Spleen (tissue), 11 donors: Measurements from ENCODE around the gene KLF3. TPM values are rescaled to one million over a fixed set of nuclear protein-coding genes. Genes with fewer than 3 reads are reported as not detected.

ENCODE experiments used
- DNase-seq: peaks from one replicate; pipeline ENCODE4 v3.0.0-alpha.2; 2020
- H3K27ac ChIP-seq, 8 donors: fragments of 200-600 bp; sonication (generic) in 7 of 8; 1 replicate in 4 of 8; 2 replicates in 4 of 8; pipeline versions ENCODE4 v1.5.0 to v1.8.0; 2016 to 2021; ENCODE audit warnings: inconsistent platforms in 4 of 8, mild to moderate bottlenecking in 4 of 8, moderate library complexity in 1 of 8
- H3K27me3 ChIP-seq, 7 donors: fragments of 200-600 bp; sonication (generic) in 6 of 7; replicated peaks in 1 of 7; 1 replicate in 4 of 7; 2 replicates in 3 of 7; pipeline versions ENCODE4 v1.5.0 to v1.8.0; 2016 to 2021; ENCODE audit warnings: inconsistent platforms in 3 of 7, mild to moderate bottlenecking in 1 of 7
- H3K36me3 ChIP-seq, 6 donors: fragments of 200-600 bp; sonication (generic) in 5 of 6; 1 replicate in 4 of 6; 2 replicates in 2 of 6; pipeline versions ENCODE4 v1.5.0 to v1.8.0; 2016 to 2021; ENCODE audit warnings: inconsistent platforms in 2 of 6
- H3K4me1 ChIP-seq, 6 donors: fragments of 200-600 bp; sonication (generic) in 5 of 6; 1 replicate in 3 of 6; 2 replicates in 3 of 6; pipeline versions ENCODE4 v1.5.0 to v1.8.0; 2016 to 2021; ENCODE audit warnings: inconsistent platforms in 3 of 6
- H3K4me3 ChIP-seq, 8 donors: fragments of 200-600 bp; sonication (generic) in 7 of 8; 1 replicate in 4 of 8; 2 replicates in 4 of 8; pipeline versions ENCODE4 v1.5.0 to v1.8.0; 2016 to 2021; ENCODE audit warnings: inconsistent platforms in 4 of 8, mild to moderate bottlenecking in 4 of 8, moderate library complexity in 2 of 8
- H3K9me3 ChIP-seq, 8 donors: fragments of 200-600 bp; sonication (generic) in 7 of 8; 1 replicate in 4 of 8; 2 replicates in 4 of 8; pipeline versions ENCODE4 v1.5.0 to v1.8.0; 2016 to 2021; ENCODE audit warnings: inconsistent platforms in 4 of 8
- CTCF ChIP-seq, 11 experiments: fragments of 200-600 bp in 7 of 11; fragments of 450-650 bp in 4 of 11; sonication (generic) in 4 of 11; IDR thresholded peaks in 8 of 11; conservative IDR thresholded peaks in 3 of 11; 1 replicate in 7 of 11; 2 replicates in 4 of 11; pipeline versions ENCODE4 v1.4.0 to v1.8.0; 2016 to 2021; ENCODE audit warnings: antibody characterized with exemption in 11 of 11, inconsistent platforms in 4 of 11, mild to moderate bottlenecking in 1 of 11
- POLR2A ChIP-seq, 3 donors: fragments of 450-650 bp; IDR thresholded peaks; one replicate each; pipeline ENCODE4 v1.5.1; 2017; ENCODE audit warnings: antibody characterized with exemption in 3 of 3, mild to moderate bottlenecking in 1 of 3
- POLR2AphosphoS5 ChIP-seq, 3 donors: sonication (generic); formaldehyde crosslinking; IDR thresholded peaks; one replicate each; pipeline ENCODE4 v1.5.1; 2017; ENCODE audit warnings: antibody characterized with exemption in 3 of 3
- WGBS, 5 donors: extraction: QIAGEN DNeasy Blood & Tissue Kit in 3 of 5; methylation state at CpG; one replicate each; pipeline versions ENCODE4 v1.1.5 to v1.1.7; 2013 to 2018; 5-methylcytosine and 5-hydroxymethylcytosine counted together
- intact Hi-C: fragments of 100-400 bp; cut with DNase I; formaldehyde crosslinking; loops from one replicate; pipeline ENCODE4 v1.15.0; 2023; ENCODE audit warnings: low total_unique reads
- polyA plus RNA-seq, 3 donors: library from polyadenylated mRNA; stranded (reverse); fragments of 200-250 nt; gene quantifications; one replicate each; pipeline ENCODE4 v1.2.1, GENCODE V29; 2013
- total RNA-seq, 7 donors: library from RNA; depleted of rRNA in 3 of 7; stranded (reverse); fragments of >200 nt in 3 of 7; fragmentation: NEBNext Ultra II Directional in 4 of 7; extraction: Animal tissue kit (Norgen Biotek cat#: 25700) in 4 of 7; gene quantifications; one replicate each; pipeline versions ENCODE4 v1.1.0 to v1.2.1, GENCODE V29; 2016 to 2021
- donor health status: healthy with polysubstance abuse.
- donor health status: DM: no; HTN: no; CAD: no; lungs with moderate emphysema.
- donor health status: DM: no; HTN: no; CAD: no.
- donor health status: Bipolar disorder and iron deficiency.
- donor health status: healthy.
- donor health status: DM: no; HTN: no; CAD: no.
- donor health status: DM: yes; HTN: yes; CAD: no.

KLF3 gene
- total and polyA plus RNA-seq, 10 donors = 8.0 to 87.5 (median 63.1) TPM

GRCh38 chr4:38723114-38723513 lies 59.1 kb downstream of the KLF3 start:
- intact Hi-C loops = loop anchor here (10.0 kb wide), 1 partner anchor 398 kb away; no protein-coding TSS in a partner anchor
- TF ChIP-seq CTCF (IDR thresholded peaks at IDR 0.05 in 8 of 11, conservative IDR thresholded peaks at IDR 0.05 in 3 of 11) = no peak
- no peak for TF ChIP-seq POLR2A (IDR thresholded peaks at IDR 0.05)
- no peak for TF ChIP-seq POLR2AphosphoS5 (IDR thresholded peaks at IDR 0.05)
- WGBS, 5 donors = 68 to 97% (median 91%) methylated on average over 4 of the region's 4 CpGs
- H3K4me1 ChIP-seq = peaks cover 0 to under 1% (median 0%) of the 10 kb centered on the region in 6 donors
- H3K27ac ChIP-seq = no peak overlapping the region
- H3K27me3 ChIP-seq = no peaks in the 10 kb centered on the region
- H3K9me3 ChIP-seq = no peaks in the 10 kb centered on the region
- H3K4me3 ChIP-seq = no peak overlapping the region
- no peaks in the 10 kb centered on the region for H3K36me3 ChIP-seq
- no peak for DNase-seq

- Histone ChIP-seq H3K4me3 (no peak overlapping the region), H3K36me3 (no peaks in the 10 kb centered on the region), H3K27me3 (no peaks in the 10 kb centered on the region), H3K27ac (no peak overlapping the region), H3K9me3 (no peaks in the 10 kb centered on the region), H3K4me1 (peaks cover 0 to 8% (median 0%) of the 10 kb centered on the region in 6 donors)
- WGBS, 5 donors = 75 to 87% (median 79%) methylated on average over 7 of the region's 7 CpGs
- DNase-seq = no peak
- TF ChIP-seq POLR2A (IDR thresholded peaks at IDR 0.05) (no peak), CTCF (IDR thresholded peaks at IDR 0.05 in 8 of 11, conservative IDR thresholded peaks at IDR 0.05 in 3 of 11) (no peak), POLR2AphosphoS5 (IDR thresholded peaks at IDR 0.05) (no peak)
- intact Hi-C loops = loop anchor here (10.0 kb wide), 1 partner anchor 399 kb away; no protein-coding TSS in a partner anchor
These were observed 59.9 kb downstream of the KLF3 start for GRCh38 chr4:38723726-38724474.

GRCh38 chr4:38724475-38724808 lies 60.4 kb downstream of the KLF3 start:
- no peaks in the 10 kb centered on the region for H3K9me3 ChIP-seq
- H3K36me3 ChIP-seq = no peaks in the 10 kb centered on the region
- H3K4me1 ChIP-seq = peaks cover 0 to 11% (median 0%) of the 10 kb centered on the region in 6 donors
- H3K27me3 ChIP-seq = no peaks in the 10 kb centered on the region
- intact Hi-C loops = loop anchor here (10.0 kb wide), 1 partner anchor 400 kb away; no protein-coding TSS in a partner anchor
- no peak overlapping the region for H3K27ac ChIP-seq
- DNase-seq = no peak
- H3K4me3 ChIP-seq = no peak overlapping the region
- no peak for TF ChIP-seq CTCF (IDR thresholded peaks at IDR 0.05 in 8 of 11, conservative IDR thresholded peaks at IDR 0.05 in 3 of 11)
- no peak for TF ChIP-seq POLR2A (IDR thresholded peaks at IDR 0.05)
- WGBS, 5 donors = 74 to 89% (median 87%) methylated on average over 3 of the region's 3 CpGs

- Histone ChIP-seq H3K4me1 (peaks cover 9 to 29% (median 12%) of the 10 kb centered on the region in 6 donors), H3K36me3 (no peaks in the 10 kb centered on the region), H3K27me3 (no peaks in the 10 kb centered on the region), H3K4me3 (no peak overlapping the region), H3K27ac (no peak overlapping the region), H3K9me3 (no peaks in the 10 kb centered on the region)
- WGBS, 5 donors = 57 to 68% (median 63%) methylated on average over 2 to 4 of the region's 4 CpGs
- intact Hi-C loops = loop anchor here (10.0 kb wide), 1 partner anchor 404 kb away; no protein-coding TSS in a partner anchor
- TF ChIP-seq POLR2AphosphoS5 (IDR thresholded peaks at IDR 0.05) (no peak), CTCF (IDR thresholded peaks at IDR 0.05 in 8 of 11, conservative IDR thresholded peaks at IDR 0.05 in 3 of 11) (no peak), POLR2A (IDR thresholded peaks at IDR 0.05) (no peak)
- no peak for DNase-seq
These were observed 64.7 kb downstream of the KLF3 start for GRCh38 chr4:38728631-38729141.
